Choroid plexus epithelial cell (primary cell): ENCODE results near the gene EIF5.
A peak's percentile ranks its signal among the peaks of the same experiment; 100 is the strongest.

ENCODE experiments used
- DNase-seq: peaks from one replicate; pipeline ENCODE4 v3.0.0-alpha.2; 2010; ENCODE audit warnings: low read depth
- H3K4me3 ChIP-seq: 2 replicates; pipeline ENCODE4 v1.5.1; 2011; ENCODE audit warnings: low read depth, mild to moderate bottlenecking, control low read depth, low read length, moderate library complexity
- CTCF ChIP-seq: conservative IDR thresholded peaks from 2 replicates; pipeline ENCODE4 v1.5.1; 2011; ENCODE audit warnings: low read depth, mild to moderate bottlenecking, control low read depth, inconsistent platforms, low read length, moderate library complexity

Gene EIF5

DNA sequence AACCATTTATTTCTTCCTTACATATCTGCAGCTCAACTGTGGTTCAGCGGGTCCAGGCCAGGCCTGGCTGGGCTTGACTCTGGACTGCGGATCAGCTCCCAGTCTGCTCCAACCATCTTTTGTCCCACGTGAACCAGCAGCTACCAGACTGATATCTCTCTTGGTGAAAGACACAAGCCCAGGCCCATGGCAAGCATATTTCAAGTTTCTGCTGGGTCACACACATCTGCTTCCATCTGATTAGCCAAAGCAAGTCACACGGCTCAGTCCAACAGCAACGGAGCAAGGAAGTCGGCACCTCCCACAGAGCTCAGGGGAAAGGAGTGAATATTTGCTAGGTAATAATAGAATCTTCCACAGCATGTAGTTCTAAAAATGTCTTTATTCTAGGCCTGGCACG is 26.5 kb downstream of the EIF5 start:
- TF ChIP-seq CTCF = no peak
- H3K4me3 ChIP-seq = no peak overlapping the region
- no peak for DNase-seq

DNA sequence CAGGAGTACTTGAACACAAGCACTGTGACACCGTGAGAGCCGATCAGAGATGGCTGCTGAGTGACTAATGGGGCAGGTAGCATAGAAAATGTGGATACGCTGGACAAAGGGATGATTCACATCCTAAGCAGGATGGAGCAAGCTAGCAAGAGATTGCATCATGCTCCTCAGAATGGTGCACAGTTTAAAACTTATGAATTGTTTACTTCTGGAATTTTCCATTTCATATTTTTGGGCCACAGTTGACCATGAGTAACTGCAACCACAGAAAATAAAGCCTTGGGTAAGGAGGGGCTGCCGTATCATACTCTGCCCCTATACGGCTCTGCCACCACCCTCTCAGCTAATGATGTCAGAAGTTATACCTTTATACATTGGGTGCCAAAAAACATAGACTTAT is 27.8 kb downstream of the EIF5 start:
- no peak for TF ChIP-seq CTCF
- peak; percentile 98 for DNase-seq
- H3K4me3 ChIP-seq = no peak overlapping the region

- no peak for DNase-seq
- no peak for TF ChIP-seq CTCF
- H3K4me3 ChIP-seq = no peak overlapping the region
These were observed 28.7 kb downstream of the EIF5 start for GRCh38 chr14:103362780-103363179.

- TF ChIP-seq CTCF = no peak
These were observed 32.7 kb downstream of the EIF5 start for GRCh38 chr14:103366741-103367140.

GRCh38 chr14:103367995-103368394 is 34.0 kb downstream of the EIF5 start:
- DNase-seq = no peak
- no peak for TF ChIP-seq CTCF
- H3K4me3 ChIP-seq = no peak overlapping the region

More at GRCh38 chr14:103366741-103367140, 32.7 kb downstream of the EIF5 start:
- DNase-seq = no peak
- H3K4me3 ChIP-seq = no peak overlapping the region

GRCh38 chr14:103370087-103370486 is 36.0 kb downstream of the EIF5 start:
- no peak overlapping the region for H3K4me3 ChIP-seq
- no peak for DNase-seq
- no peak for TF ChIP-seq CTCF

- DNase-seq = no peak
- H3K4me3 ChIP-seq = no peak overlapping the region
- TF ChIP-seq CTCF = no peak
These were observed 38.0 kb downstream of the EIF5 start for GRCh38 chr14:103372017-103372416.
